GM23248 (cell line): ENCODE measurements around the gene CNIH3.

Source experiments
- EZH2 ChIP-seq: fragments of 200-600 bp; sonication (generic); IDR thresholded peaks from 2 replicates; pipeline ENCODE4 v1.6.1; 2018; ENCODE audit warnings: antibody characterized with exemption, mild to moderate bottlenecking; ENCODE audit not compliant: insufficient read depth, poor library complexity, severe bottlenecking
- EZH2phosphoT487 ChIP-seq: fragments of 200-600 bp; sonication (generic); IDR thresholded peaks from 2 replicates; pipeline ENCODE4 v1.6.1; 2018; ENCODE audit warnings: antibody characterized with exemption, moderate library complexity, mild to moderate bottlenecking, low read depth; ENCODE audit not compliant: insufficient read depth

- TF ChIP-seq EZH2 = no peak
- no peak for TF ChIP-seq EZH2phosphoT487
These were observed 145.1 kb downstream of the CNIH3 start for GRCh38 chr1:224761245-224761644.
